GM19238 (cell line): Measurements from ENCODE around the gene PREX1.

ENCODE experiments used
- DNase-seq: peaks from one replicate; pipeline ENCODE4 v3.0.0; 2011; ENCODE audit warnings: low spot score; ENCODE audit not compliant: insufficient read length

The PREX1 gene

DNA sequence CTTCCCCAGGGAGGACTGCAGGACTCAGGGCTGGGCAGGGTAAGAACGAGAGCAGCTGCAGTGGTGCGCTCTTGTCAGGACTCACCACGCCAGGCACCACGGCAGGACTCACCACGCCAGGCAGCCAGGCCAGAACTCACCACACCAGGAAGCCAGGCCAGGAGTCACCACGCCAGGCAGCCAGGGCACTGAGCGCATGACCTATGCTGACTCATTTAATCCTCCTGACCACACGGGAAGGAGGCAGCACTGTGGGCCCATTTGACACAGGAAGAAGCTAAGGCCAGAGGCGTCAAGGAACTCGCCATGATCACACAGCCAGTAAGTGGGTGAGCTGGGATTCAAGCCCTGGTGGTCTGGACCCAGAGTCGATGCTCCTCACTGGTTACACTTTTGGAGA is 189.3 kb downstream of the PREX1 start:
- no peak for DNase-seq

DNA sequence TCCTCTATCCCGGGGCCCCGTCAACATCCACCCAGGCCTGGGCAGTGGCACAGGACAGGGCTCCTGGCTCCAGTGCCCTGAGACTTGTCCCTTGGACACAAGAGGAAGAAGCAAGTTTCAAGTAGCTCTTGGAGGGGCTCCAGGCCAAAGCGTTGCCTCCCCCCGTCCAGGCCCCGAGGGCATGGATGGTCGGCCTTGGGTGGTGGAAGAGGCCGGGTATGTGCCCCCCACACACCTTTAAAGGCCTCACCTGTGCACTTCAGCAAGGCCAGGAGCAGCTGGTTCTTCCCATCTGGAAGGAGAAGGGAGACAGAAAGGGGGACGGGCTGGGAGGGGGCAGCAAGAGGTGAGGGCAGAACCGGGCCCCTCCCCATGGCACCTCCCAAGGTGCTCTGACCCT is 190.3 kb downstream of the PREX1 start:
- no peak for DNase-seq

DNA sequence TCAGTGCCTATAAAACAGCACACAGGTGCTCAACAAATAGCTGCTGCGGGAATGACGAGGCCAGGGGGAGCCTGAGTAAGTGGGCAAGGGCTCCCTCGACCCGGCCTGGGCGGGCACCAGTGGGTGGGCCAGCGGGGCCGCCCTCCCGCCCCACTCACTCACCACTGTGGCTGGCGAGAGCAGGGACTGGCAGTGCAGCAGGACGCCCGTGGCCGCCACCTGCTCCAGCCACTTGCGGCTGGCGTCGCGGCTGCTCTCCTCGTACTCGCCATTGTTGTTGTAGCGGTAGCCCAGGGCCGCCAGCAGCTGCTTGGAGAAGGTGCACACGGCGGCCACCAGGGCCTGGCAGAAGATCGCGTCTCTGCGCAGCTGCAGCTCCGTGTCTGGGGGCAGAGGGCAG is 191.5 kb downstream of the PREX1 start:
- no peak for DNase-seq

DNA sequence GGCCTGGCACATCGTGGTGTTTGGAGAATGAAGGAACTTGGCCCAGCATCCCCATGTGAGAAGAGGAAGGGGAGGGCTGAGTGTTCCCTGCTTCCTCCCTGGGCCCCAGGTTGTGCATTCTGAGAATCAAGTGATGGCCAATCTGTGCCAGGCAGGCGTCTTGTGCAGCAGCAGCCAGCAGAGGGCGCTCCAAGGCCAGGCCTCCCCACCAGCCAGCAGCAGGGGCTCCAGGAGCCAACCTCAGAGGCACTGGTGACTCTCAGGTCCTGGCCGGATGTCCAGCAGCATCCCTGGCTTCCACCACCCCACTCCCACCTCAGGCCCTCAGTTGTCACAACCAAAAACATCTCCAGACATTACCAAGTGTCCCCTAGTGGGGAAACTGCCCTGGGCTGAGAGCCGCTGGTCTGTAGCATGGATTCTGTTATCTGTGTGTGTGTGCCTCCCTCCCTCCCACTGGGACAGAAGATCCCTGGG is 192.0 kb downstream of the PREX1 start:
- peak; percentile 89 for DNase-seq

DNA sequence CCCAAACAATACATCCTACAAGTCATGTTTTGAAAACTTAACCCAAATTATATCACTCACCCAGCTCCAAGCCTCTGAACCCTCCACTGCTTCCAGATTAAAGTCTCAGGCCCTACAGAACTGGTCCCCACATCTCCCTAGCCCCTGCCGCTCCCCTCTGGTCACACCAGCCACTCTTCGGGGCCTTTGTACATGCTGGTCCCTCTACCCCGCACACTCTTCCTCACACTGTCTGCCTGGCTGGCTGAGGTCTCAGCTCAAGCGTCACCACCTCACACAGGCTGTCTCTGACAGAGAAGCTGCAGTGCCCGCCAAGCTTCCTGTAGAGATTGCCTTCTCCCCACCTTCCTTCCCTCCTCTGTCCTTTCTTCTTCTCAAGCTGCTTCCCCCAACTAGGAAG is 192.4 kb downstream of the PREX1 start:
- DNase-seq: no peak

DNA sequence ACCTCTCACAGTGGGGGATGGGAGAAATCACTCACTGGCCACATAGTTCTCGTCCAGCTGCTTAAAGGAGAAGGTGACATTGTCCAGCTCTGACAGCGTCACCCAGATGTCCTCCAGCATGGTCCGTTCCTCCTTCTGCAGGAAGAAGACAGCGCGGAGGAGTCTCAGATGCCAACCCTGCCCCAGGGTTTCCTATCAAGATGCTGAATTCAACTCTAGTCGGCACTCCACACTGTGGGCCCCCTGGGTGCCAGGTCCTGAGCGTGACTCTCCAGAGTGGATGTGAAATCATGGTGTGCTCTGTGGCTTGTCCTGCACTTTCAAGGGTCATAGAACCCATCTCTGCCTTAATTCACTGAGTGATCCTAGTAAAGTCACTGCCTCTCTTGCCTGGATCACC is 193.2 kb downstream of the PREX1 start:
- no peak for DNase-seq

DNA sequence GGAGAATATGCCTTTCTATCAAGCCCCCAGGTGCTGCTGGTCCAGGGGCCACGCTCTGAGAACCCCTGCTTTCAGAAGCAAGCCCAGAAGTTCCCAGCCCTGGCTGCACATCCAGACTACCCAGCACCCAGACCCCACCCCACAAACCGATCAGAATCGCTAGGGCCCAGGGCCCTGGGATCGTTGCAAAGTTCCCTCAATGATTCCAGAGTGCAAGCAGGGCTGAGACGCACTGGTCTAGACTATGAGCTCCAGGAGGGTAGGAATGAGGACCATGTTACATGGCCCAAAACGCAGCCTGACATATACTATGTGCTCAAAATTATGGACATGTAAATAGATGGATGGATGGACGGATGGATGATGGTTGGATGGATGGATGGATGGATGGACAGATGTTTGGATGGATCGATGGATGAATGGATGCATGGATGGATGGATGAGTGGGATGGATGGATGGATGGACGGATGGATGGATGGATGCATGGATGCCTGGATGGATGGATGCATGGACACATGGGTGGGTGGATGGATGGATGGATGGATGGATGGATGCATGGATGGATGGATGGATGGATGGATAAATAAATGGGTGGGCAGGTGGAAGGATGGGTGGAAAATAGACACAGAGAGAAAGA is 194.1 kb downstream of the PREX1 start:
- no peak for DNase-seq

DNA sequence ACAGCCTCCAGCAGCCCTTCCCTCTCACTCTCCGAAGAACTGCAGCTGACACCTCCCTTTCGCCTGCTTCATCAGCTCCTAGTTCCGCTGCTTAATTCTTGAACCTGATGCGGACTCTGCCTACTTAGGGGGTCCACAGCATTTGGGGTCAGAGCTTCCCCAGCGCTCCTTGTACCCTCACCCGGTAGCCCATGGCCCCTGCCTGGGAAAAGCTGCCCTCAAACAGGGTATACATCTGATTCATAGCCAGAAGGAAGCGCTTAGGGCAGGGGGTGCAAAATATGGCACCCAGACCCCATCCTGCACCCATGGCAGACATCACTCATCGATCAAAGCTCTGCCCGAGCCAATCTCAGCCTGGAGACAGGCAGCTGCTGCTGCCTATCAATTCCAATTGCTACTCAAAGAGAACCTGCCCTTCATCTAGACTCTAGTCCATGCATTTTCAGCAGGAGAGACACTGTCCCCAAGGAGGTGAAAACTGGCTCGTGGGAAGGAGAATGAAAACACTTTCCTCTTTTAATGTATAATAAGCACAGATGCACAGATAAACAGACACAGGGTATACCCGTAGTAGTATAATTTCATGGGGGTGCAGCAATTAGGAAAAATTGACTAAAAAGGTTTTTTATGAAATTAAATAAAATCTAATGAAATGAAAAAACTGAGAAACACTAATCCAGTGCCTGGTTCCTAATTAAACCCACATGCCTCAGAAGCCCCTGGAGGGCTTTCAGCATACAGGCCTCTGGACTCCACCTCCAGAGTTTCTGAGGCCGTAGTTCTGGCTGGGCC is 194.8 kb downstream of the PREX1 start:
- no peak for DNase-seq

DNA sequence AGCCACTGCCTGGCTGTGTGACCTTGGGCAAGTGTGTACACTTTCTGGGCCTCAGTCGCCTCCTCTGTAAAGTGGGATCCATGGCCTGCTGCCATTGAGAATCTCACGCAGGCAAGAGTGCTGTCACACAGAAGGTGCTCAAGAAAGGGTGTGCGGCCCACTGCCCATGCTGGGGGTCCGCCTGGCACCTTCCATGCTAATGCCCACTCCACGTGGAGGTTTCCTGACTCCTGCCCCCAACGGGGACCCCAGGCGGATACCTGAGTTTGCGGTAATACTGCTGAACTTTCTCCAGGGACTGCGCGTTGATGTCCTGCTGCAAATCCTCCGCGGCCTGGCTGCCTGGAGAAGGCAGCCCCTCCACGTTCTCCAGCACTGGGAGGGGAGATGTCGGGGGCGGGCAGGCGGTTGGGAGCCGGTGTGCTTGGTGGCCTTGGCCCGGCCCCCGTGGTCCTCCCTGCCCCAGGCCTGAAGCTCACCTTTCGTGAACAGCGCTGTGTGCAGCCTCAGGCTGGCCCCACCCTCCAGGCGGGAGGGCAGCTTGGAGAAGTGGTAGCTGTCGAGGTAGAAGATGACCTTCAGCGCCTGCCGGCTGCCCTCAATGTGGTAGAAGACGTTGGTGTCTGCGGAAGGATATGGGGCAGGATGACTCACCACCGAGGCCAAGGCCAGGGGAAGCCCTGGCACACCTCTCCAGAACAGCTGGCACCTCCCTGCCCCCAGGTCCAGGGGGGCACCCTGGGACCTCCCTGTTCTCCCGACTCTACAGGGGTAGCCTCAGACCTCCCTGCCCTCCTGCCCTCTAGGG is 195.6 kb downstream of the PREX1 start:
- no peak for DNase-seq

DNA sequence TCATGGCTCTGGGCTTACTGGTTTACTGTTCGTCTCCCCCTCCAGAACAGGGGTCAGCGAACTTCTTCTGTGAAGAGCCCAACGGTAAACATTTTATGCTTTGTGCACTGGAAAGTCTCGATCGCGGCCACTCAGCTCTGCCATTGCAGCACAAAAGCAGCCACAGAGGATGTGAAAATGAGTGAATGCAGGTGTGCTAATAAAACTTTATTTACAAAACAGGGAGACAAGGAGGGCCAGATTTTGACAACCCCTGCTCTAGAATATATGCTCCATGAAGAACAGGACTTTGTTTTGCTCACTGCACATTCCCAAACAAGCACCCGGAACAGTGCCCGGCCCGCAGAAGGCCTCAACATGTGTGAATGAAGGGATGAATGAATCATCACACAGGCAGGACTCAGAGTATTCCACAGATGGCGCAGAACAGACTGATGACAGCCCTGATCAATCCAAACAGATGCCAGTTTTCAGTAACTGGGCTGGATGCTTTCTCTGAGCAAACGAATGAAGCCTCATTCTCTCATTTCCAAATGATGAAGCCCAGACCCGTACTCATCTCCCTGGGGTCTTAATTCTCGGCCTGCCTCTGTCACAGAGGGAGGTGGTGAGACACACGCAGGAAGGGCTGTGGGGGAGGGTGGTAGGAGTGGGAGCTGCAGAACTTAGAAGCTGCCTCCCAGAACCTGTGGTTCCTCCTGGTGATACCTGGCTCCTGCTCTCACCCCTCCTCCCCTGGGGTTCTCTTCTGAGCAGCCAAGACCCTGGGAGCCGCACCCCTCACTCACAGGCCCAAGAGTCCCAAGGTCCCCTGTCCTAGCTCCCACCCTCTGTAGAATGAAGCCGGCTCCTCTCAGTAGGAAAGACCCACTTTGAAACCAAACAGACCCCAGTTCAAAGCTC is 196.4 kb downstream of the PREX1 start:
- no peak for DNase-seq

DNA sequence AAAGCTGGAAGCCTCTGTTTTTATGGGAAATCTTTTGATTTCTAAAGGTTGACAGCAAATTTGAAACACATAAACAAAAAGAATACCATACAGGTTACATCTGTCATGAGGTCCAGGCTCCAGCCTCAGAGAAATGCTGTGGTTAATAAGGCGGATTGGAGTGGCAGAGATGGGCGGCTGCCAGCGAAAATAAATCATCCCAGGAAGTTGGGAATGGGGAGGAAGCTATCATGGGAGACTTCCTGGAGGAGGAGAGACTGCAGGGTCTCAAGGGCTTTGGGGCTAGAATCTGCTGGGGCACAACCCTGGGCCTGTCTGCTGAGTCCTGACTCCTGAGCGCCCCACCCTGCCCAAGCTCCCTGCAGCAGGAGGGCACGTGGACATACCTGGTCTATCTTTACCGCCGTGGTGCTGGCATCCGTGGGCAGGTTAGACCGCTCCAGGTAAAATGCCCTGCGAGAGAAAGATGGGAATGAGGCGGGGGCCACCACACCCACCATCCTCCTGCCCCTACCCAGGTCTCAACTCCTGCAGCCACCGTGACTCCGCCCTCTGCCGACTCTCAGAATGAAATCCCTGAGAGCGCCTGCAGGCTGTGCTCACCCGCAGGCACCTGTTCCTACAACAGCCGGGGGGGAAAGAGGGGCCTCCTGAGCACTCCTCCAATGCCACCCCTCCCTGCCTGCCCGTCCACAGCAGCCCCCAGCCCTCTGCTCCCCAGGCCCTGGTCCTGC is 197.3 kb downstream of the PREX1 start:
- DNase-seq: no peak

DNA sequence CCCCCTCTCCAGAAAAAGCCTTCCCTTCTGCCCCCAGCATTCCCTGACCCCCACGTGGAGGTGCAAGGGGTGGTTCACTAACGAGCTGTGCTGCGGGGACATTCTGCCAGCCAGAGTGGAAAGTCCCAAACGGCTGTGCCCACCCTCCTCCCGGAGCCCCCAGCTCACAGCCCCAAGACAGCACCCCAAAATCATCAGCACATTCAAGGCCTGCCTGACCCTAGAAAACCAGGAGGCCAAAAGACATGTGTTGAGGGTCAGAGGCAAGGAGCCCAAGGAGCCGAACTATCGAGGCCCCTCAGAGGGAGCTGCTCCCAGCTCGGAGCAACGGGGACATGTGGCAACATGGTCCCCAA is 197.9 kb downstream of the PREX1 start:
- DNase-seq: no peak

DNA sequence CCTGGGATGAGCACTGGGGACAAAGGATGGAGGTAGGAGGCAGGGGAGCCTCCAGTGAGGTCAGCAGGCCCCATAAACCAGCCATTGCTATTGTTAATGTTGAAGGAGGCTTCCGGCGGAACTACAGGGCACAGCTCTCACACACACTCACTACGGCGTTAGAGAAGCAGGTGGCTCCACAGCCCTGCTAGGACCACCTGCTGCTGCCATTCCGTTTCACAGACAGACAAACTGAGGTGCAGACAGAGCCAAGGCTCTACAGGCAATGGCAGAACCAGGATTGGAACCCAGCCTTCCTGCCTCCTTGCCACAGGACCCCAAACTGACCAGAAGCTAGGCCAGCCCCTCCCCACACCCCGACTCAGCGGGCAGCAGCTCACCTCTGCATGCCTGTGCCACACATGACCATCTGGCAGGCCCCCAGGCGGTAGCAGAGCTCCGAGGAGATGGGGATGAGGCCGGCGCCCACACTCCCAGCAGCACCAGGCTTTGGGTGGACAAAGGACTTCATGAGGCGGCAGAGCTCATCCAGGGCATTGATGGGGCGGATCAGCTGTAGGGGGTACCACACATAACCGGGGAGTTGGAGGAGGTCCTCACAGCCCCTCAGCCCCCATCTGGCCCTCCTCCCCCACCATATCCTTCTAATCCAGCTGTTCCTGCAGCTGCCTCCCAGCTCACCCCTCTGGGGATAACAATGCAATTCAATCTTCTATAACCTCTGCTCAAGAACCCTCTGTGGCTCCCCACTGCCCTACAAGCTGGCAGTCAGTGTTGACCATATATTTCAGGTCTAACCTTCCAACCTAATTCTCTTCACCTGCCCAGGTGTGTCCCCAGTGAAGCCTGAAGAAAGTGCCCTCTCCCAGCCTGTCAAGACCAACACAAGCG is 198.5 kb downstream of the PREX1 start:
- DNase-seq: no peak

DNA sequence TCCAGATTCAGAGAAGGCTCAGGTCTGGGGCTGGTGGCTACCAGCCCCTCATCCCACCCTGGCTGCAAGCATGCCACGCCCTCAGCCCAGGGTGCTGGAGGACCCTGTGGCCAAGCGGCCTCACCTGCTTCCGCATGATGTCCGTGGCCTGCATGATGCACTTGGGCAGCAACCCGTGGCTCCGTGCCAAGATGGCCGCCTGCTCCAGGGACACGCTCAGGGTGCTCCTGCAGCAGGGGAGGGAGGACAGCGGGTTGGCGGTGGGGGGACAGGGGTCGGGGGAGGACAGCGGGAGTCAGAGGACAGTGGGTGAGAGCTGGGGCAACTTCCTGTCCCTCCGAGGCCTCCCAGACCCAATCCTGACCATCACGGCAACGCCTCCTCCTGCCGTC is 200.1 kb downstream of the PREX1 start:
- no peak for DNase-seq

DNA sequence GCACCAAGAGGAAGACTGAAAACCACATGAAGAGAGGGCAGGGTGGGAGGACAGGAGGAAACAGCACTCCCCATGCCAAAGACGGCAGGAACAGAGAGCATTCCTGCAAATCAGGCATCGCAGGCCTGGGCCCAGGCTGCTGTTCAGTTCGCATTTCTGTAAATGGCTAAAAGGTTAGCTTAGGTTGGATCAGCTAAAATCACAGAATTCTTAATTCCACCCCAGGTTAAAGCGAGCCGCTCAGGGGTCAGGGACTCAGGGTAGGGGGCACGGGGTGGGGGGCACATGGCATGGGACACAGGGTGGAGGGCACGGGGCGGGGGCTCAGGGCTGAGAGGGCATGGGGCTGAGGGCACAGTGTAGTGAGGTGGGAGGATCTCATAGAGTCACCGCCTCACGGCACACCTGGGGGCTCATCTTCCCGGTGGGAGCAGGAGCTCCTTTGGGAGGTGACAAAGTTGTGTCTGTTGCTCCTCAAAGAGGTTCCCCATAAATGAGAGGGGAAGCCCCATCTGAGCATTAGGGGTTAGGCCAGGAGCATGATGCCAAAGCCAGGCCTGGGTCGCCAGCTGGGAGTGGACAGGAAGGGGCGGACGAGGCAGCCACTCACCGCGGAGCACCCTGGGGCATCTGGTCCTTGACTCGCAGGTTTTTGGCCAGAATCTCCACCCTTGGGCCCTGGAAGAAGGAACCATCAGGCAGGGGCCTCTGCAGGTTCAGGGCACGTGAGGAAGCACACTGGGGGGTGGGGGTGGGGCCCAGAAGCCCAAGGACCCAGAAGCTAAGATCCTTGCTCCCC is 200.7 kb downstream of the PREX1 start:
- DNase-seq: no peak

DNA sequence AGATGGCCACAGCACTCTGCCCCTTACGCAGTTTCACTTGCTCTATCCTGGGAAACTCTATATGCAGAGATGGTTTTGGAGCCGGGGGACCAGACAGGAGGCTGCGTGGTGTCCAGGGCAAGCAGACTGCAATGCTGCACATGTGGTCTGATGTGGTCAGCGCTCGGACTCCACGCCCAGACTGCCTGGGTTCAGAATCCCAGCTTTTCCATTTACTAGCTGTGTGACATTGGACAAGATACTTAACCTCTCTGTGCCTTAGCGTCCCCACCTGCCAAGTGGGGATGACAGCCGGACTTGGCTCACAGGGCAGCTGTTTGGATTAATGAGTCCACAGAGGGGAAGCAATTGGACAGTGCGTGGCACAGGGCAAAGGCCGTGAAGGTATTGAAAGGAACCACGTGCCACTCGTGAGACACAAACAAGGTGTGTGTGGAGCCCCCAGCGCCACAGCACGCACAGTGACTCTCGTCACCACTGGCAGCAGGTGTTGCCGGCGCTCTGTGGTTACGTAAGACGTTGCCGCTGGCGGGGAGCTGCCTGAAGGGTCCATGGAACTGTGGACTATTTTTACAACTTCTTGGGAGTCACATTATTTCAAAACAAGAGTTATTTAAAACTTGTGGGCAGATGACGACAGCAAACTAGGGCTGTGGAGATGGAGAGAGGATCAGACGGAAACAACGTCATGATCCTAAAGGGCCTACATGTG is 201.4 kb downstream of the PREX1 start:
- DNase-seq: no peak

DNA sequence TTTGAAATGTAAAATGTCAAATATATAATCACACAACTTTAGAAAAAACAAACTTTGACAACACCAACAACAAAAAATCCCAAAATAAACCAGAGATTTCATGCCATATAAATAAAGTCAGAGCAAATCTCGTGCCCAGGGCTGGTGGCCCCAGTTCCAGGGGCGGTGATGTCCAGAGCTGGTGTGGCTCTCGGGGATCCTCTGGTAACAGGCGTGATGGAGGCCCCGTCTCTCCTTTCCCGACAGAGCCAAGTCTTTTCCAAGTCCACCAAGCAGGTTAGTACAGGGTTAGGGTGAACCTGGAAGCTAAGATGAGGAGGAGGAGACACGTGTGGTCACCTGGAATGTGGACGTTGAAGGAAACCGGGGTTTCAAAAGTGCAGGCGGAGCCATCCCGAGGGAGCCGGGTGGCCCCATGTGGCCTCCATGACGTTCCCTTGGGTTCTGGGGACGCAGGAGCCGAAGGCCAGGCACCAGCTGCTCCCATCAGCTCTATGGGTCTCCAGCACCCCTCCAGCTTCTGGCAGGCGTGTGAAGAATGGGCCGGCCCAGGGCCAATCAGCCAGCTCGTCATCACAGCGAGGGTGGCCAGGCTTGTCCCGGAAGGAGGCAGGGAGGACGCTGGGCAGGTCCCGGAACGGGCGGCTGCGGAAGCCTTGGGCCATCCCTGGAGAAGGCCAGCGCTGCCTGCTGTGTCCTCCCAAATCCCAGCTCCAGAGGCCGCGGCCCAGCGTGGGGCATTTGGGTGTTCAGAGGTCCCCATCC is 202.5 kb downstream of the PREX1 start:
- DNase-seq: no peak
